Lung (tissue), 12 donors: ENCODE results near the gene TNFAIP8. TPM values are rescaled to one million over a fixed set of nuclear protein-coding genes. Genes with fewer than 3 reads are reported as not detected.

ENCODE experiments used
- ATAC-seq: fragments of 200-7000 bp; cut with Tn5 transposase; one replicate; pipeline ENCODE4 v1.9.1; 2020; ENCODE audit warnings: moderate number of reproducible peaks; ENCODE audit not compliant: insufficient read depth, low FRiP score
- DNase-seq, 3 donors: peaks; one replicate each; pipeline ENCODE4 v3.0.0-alpha.2; 2013 to 2017
- H3K27ac ChIP-seq, 2 donors: one replicate each; pipeline ENCODE4 v1.5.1; 2013; ENCODE audit warnings: mild to moderate bottlenecking in 2 of 2, moderate library complexity in 2 of 2, control low read depth in 1 of 2, inconsistent platforms in 1 of 2, low read depth in 1 of 2, low read length in 1 of 2
- H3K27me3 ChIP-seq, 3 donors: one replicate each; pipeline ENCODE4 v1.5.1; 2013; ENCODE audit warnings: low read length in 2 of 3; ENCODE audit not compliant: control insufficient read depth in 3 of 3, insufficient read depth in 3 of 3
- H3K36me3 ChIP-seq, 4 donors: one replicate each; pipeline ENCODE4 v1.5.1; 2013; ENCODE audit warnings: low read length in 4 of 4, mild to moderate bottlenecking in 1 of 4, moderate library complexity in 1 of 4; ENCODE audit not compliant: control insufficient read depth in 4 of 4, insufficient read depth in 4 of 4
- H3K4me1 ChIP-seq, 5 donors: one replicate each; pipeline ENCODE4 v1.5.1; 2013; ENCODE audit warnings: low read length in 5 of 5, mild to moderate bottlenecking in 2 of 5, moderate library complexity in 1 of 5; ENCODE audit not compliant: control insufficient read depth in 5 of 5, insufficient read depth in 5 of 5
- H3K4me3 ChIP-seq: one replicate; pipeline ENCODE4 v1.5.1; 2013; ENCODE audit warnings: mild to moderate bottlenecking, control low read depth, moderate library complexity
- H3K9ac ChIP-seq, 2 donors: one replicate each; pipeline ENCODE4 v1.5.1; 2013; ENCODE audit warnings: low read length in 2 of 2, control low read depth in 1 of 2; ENCODE audit not compliant: insufficient read depth in 1 of 2
- H3K9me3 ChIP-seq, 4 donors: one replicate each; pipeline ENCODE4 v1.5.1; 2013; ENCODE audit warnings: low read length in 3 of 4, mild to moderate bottlenecking in 1 of 4, moderate library complexity in 1 of 4; ENCODE audit not compliant: control insufficient read depth in 4 of 4, insufficient read depth in 3 of 4
- WGBS, 2 donors: extraction: QIAGEN DNeasy Blood & Tissue Kit; methylation state at CpG; one replicate each; pipeline ENCODE4 v1.1.7; 2013; 5-methylcytosine and 5-hydroxymethylcytosine counted together
- polyA plus RNA-seq, 2 donors: library from polyadenylated mRNA; stranded (reverse); fragments of 200-250 nt; gene quantifications; one replicate each; pipeline ENCODE4 v1.2.1, GENCODE V29; 2013
- total RNA-seq, 2 donors: library from RNA; depleted of rRNA in 1 of 2; stranded (reverse); fragments of >200 nt in 1 of 2; gene quantifications; one replicate each; pipeline ENCODE4 v1.2.1, GENCODE V29; 2014 to 2021
- TF ChIP-seq, protein P1 (sequence below): IDR thresholded peaks from 2 replicates; pipeline ENCODE4 v1.5.1; 2012; ENCODE audit warnings: mild to moderate bottlenecking; ENCODE audit errors: control extremely low read depth, extremely low read depth
- donor health status: control.
- donor health status: control.
- donor health status: Bipolar disorder and iron deficiency.
- donor health status: healthy.
- donor health status: DM: yes; HTN: yes; CAD: no.

TNFAIP8 gene
- total and polyA plus RNA-seq, 4 donors = 11.5 to 58.9 (median 35.6) TPM

GRCh38 chr5:119385536-119386128 lies 29.8 kb downstream of the TNFAIP8 start:
- no peak for ATAC-seq
- H3K9ac ChIP-seq = no peak overlapping the region
- TF ChIP-seq, protein P1, sequence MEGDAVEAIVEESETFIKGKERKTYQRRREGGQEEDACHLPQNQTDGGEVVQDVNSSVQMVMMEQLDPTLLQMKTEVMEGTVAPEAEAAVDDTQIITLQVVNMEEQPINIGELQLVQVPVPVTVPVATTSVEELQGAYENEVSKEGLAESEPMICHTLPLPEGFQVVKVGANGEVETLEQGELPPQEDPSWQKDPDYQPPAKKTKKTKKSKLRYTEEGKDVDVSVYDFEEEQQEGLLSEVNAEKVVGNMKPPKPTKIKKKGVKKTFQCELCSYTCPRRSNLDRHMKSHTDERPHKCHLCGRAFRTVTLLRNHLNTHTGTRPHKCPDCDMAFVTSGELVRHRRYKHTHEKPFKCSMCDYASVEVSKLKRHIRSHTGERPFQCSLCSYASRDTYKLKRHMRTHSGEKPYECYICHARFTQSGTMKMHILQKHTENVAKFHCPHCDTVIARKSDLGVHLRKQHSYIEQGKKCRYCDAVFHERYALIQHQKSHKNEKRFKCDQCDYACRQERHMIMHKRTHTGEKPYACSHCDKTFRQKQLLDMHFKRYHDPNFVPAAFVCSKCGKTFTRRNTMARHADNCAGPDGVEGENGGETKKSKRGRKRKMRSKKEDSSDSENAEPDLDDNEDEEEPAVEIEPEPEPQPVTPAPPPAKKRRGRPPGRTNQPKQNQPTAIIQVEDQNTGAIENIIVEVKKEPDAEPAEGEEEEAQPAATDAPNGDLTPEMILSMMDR = no peak
- peaks cover 2 to 40% (median 16%) of the 10 kb centered on the region in 5 donors for H3K4me1 ChIP-seq
- H3K36me3 ChIP-seq = no peaks in the 10 kb centered on the region
- no peaks in the 10 kb centered on the region for H3K27me3 ChIP-seq
- no peak overlapping the region for H3K4me3 ChIP-seq
- DNase-seq = peak in 2 of 3 donors; percentile 52 to 55
- no peaks in the 10 kb centered on the region for H3K9me3 ChIP-seq
- 87 to 88% methylated on average over 3 of the region's 3 CpGs for WGBS, 2 donors
- H3K27ac ChIP-seq = peak overlapping the region in 1 of 2 donors; percentile 12

GRCh38 chr5:119386596-119387344 lies 31.0 kb downstream of the TNFAIP8 start:
- Histone ChIP-seq H3K27ac (peak overlapping the region in 1 of 2 donors; percentile 59), H3K4me1 (peaks cover 3 to 40% (median 16%) of the 10 kb centered on the region in 5 donors), H3K36me3 (no peaks in the 10 kb centered on the region), H3K27me3 (no peaks in the 10 kb centered on the region), H3K9ac (no peak overlapping the region), H3K4me3 (no peak overlapping the region), H3K9me3 (no peaks in the 10 kb centered on the region)
- WGBS, 2 donors = 35 to 67% methylated on average over 6 of the region's 6 CpGs
- TF ChIP-seq, protein P1 = no peak
- DNase-seq (peak; percentile 56 to 81 (median 79)), ATAC-seq (peak; percentile 41)

- 79 to 88% methylated on average over 2 of the region's 2 CpGs for WGBS, 2 donors
- Histone ChIP-seq H3K27ac (peak overlapping the region in 1 of 2 donors; percentile 21), H3K36me3 (peaks cover 0 to 3% (median under 1%) of the 10 kb centered on the region in 4 donors), H3K9ac (no peak overlapping the region), H3K27me3 (no peaks in the 10 kb centered on the region), H3K9me3 (no peaks in the 10 kb centered on the region), H3K4me1 (peaks cover 3 to 40% (median 16%) of the 10 kb centered on the region in 5 donors), H3K4me3 (no peak overlapping the region)
- ATAC-seq = no peak
- TF ChIP-seq, protein P1 = no peak
- DNase-seq = no peak
Measured at GRCh38 chr5:119387945-119388618, 32.3 kb downstream of the TNFAIP8 start.
